ENCODE data around the gene DLGAP1.

The DLGAP1 gene

GRCh38 chr18:4236940-4237663 lies 218.0 kb downstream of the DLGAP1 start:
- no peak for DNase-seq

- no peak for DNase-seq
Measured at GRCh38 chr18:4233468-4233867, 221.6 kb downstream of the DLGAP1 start.

- no peak for DNase-seq
Measured at GRCh38 chr18:4232656-4233055, 222.5 kb downstream of the DLGAP1 start.

- DNase-seq: no peak
Measured at GRCh38 chr18:4231260-4231659, 223.8 kb downstream of the DLGAP1 start.

- DNase-seq: no peak
Measured at GRCh38 chr18:4230450-4231168, 224.5 kb downstream of the DLGAP1 start.

- DNase-seq: no peak
Measured at GRCh38 chr18:4224031-4224704, 230.9 kb downstream of the DLGAP1 start.

- no peak for DNase-seq
Measured at GRCh38 chr18:4211111-4211837, 243.8 kb downstream of the DLGAP1 start.

- no peak for DNase-seq
Measured at GRCh38 chr18:4208366-4208765, 246.7 kb downstream of the DLGAP1 start.

- DNase-seq: no peak
Measured at GRCh38 chr18:4207383-4207985, 247.6 kb downstream of the DLGAP1 start.

GRCh38 chr18:4204438-4204720 lies 250.7 kb downstream of the DLGAP1 start:
- DNase-seq: no peak

GRCh38 chr18:4203568-4204437 lies 251.3 kb downstream of the DLGAP1 start:
- no peak for DNase-seq

GRCh38 chr18:4200399-4200798 lies 254.7 kb downstream of the DLGAP1 start:
- DNase-seq: no peak

GRCh38 chr18:4198956-4199355 lies 256.2 kb downstream of the DLGAP1 start:
- no peak for DNase-seq

- no peak for DNase-seq
Measured at GRCh38 chr18:4196351-4196750, 258.8 kb downstream of the DLGAP1 start.

GRCh38 chr18:4193086-4193485 lies 262.0 kb downstream of the DLGAP1 start:
- no peak for DNase-seq

GRCh38 chr18:4181882-4182568 lies 273.1 kb downstream of the DLGAP1 start:
- no peak for DNase-seq

- no peak for DNase-seq
Measured at GRCh38 chr18:4181086-4181485, 274.0 kb downstream of the DLGAP1 start.

GRCh38 chr18:4172196-4173100 lies 282.7 kb downstream of the DLGAP1 start:
- no peak for DNase-seq

GRCh38 chr18:4157352-4157751 lies 297.8 kb downstream of the DLGAP1 start:
- no peak for DNase-seq

GRCh38 chr18:4146797-4147196 lies 308.3 kb downstream of the DLGAP1 start:
- DNase-seq: no peak

All from EL (cell line).